CD4-positive, alpha-beta T cell treated with Interleukin-6 at 100 ng/mL for 8 hours (primary cell): ENCODE measurements around the gene RUVBL2.

Source experiments
- DNase-seq: peaks from one replicate; pipeline ENCODE4 v3.0.0-alpha.2; 2020; ENCODE audit warnings: mixed read lengths, low spot score

Gene RUVBL2

DNA sequence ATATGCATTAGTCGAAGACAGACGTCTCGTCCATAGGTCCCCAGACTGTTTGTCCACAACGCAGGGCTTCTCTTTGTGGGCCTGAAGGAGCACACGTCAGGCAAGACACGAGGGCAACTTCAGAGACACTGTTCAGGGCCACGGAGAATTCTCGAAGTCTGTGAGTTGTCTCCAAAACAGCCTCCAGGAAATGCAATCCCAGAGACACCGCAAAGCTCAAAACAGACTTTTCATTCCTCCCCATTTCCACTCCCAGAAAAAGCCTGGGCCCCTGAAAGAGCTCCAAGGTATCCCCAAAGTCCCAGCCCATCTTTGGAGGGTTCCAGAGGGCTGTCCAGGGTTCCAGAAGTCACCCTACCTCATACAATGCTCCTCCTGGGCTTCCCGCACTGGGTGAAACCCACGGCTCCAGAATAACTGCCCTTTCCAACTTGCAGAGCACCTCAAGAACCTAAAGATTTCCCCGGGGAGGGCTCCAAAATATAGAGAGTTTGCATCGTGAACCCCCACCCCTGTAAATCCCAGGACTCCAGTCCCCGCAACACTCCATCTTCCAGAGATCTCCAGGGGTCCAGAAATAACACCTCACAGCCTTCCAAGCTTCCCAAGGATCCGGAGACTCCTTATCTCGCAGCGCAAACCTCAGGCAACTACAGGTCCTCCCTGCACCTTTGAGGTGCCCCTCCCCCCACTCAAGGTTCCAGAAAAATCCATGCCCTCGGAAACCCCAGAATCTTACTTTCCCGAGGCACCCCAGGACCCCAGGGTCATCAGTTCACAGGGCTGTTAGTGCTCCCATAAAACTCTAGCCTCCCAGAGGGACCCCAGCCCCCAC is 29.3 kb upstream of the RUVBL2 start:
- no peak for DNase-seq

DNA sequence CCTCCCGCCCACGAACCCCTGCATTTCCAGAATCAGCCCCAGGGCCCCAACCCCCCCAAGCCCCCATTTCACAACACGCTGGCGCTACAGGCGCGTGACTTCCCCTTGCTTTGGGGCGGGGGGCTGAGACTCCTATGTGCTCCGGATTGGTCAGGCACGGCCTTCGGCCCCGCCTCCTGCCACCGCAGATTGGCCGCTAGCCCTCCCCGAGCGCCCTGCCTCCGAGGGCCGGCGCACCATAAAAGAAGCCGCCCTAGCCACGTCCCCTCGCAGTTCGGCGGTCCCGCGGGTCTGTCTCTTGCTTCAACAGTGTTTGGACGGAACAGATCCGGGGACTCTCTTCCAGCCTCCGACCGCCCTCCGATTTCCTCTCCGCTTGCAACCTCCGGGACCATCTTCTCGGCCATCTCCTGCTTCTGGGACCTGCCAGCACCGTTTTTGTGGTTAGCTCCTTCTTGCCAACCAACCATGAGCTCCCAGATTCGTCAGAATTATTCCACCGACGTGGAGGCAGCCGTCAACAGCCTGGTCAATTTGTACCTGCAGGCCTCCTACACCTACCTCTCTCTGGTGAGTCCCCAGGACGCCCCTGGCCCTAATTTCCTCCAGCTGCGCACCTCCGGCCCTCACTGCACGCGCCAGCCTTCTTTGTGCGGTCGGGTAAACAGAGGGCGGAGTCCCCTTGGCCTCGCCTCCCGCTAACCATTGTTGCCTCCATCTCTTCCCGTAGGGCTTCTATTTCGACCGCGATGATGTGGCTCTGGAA is 28.5 kb upstream of the RUVBL2 start, which contains the start of gene FTL:
FTL (plus strand) TSS at position 270 of the 766 bp plus-strand sequence; CDS start at position 469, 199 bp downstream.
- DNase-seq = peak; percentile 94

DNA sequence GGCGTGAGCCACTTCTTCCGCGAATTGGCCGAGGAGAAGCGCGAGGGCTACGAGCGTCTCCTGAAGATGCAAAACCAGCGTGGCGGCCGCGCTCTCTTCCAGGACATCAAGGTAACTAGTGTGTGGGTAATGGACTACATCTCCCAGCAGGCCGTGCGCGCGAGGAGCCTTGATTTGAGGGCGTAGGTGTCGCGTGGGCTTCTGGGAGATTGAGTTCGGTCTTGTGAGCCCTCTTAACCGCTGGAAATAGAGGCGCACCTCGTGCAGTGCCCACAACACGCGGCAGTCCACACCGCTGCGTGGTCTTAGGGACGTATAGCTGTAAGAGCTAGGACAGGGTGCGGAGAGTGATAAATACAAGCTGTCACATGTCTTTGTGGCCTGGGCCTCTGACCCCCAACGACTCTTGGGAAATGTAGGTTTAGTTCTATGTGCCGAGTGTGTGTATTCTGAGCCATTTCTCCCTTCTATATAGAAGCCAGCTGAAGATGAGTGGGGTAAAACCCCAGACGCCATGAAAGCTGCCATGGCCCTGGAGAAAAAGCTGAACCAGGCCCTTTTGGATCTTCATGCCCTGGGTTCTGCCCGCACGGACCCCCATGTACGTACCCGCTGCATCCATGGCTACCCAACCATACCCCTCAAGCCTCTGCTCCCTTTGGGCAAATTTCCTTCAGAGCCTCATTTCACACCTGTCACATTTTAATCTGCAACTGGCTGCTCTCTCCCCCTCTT is 27.7 kb upstream of the RUVBL2 start:
- DNase-seq = peak; percentile 86

DNA sequence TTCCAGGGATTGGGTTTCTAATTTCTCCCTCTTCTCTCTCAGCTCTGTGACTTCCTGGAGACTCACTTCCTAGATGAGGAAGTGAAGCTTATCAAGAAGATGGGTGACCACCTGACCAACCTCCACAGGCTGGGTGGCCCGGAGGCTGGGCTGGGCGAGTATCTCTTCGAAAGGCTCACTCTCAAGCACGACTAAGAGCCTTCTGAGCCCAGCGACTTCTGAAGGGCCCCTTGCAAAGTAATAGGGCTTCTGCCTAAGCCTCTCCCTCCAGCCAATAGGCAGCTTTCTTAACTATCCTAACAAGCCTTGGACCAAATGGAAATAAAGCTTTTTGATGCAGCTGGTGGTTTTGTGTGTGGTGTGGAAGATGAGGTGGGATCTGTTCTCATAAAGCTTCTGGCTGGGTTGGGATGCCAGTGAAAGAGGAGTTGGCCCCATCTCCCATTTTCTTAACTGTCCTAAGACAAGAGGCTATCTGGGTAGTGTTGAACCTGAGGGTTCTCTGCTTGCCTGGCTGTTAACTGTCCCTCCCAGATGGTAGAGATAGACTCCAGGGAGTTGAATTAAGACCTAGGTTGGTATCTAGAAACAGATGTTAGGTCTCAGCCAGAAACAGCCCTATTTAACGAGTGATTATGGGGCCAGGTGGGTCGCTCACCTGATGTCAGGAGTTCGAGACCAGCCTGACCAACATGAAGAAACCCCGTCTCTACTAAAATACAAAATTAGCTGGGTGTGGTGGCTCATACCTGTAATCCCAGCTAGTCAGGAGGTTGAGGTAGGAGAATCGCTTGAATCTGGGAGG is 26.9 kb upstream of the RUVBL2 start:
- no peak for DNase-seq

DNA sequence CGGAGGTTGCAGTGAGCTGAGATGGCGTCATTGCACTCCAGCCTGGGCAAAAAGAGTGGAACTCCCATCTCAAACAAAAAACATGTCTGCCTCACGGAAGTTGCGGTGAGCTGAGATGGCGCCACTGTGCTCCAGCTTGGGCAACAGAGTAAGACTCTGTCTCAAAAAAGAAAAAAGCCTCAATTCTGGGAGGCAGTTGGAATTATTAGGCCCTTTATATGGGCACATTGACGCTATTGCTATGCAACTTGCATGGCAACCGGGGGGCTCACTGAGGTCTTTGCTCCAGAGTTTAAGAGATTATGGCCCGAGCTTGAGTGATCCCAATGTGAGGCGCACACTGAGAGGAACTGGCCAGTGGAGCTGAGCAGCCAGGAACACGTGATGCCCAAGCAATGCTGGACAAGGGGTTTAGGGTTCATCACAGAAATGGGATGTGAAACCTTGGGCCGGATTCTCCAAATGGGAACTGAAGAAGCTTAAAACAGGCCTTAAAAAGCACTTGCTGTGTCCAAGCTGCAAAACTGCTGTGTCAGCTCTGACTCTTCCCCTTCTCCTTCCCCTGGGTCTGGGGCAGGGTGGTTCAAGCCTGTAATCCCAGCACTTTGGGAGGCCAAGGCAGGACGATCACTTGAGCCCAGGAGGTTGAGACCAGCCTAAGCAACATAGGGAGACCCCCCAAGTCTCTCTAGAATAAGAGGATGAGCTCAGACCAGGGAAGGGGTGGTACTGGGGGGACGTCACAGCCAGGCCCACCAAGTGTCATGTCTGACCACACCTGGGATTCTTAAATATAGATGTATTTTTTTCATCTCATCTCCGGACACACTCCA is 26.1 kb upstream of the RUVBL2 start:
- no peak for DNase-seq

DNA sequence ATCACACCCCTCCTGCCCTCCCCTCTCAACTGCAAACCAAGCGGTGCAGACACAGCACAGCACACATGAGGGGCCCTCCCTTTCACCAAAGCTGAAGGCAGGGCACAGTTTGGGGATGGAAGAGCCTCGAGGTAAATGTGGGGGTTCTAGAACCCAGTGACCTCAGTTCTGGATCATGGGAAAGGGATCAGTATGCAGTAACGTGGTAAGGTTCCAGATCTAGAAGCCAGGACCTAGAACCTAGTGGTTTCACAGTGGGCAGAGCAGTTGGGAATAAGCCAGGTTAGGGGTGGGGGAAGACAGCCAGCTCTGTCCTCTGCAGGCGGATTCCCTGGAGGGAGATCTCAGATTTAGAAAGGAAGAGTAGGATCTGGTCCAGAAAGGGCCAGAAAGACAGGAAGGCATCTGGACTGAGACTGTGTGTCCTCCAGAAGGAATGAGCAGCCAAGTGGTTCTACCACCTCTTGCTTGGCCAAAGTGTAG is 25.5 kb upstream of the RUVBL2 start:
- DNase-seq = no peak

DNA sequence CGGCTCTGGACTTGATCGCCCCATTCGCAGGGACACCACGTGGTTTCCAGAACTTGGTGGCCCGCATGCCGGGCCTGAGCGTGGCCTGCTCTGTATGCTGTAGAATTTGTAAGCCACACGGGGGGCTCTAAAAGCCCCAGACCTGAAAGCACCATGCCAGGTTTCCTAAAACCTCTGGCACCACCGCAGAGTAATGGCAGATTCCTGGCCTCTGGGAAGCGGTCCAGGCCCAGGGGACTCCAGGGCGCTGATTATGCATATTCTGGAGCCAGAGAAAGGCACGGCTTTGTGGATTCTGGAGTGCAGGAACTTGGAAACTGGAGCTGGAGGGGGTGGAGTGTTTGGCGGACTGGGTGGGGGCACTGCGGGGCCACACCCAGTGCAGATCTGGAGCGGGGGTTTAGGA is 24.9 kb upstream of the RUVBL2 start:
- no peak for DNase-seq

DNA sequence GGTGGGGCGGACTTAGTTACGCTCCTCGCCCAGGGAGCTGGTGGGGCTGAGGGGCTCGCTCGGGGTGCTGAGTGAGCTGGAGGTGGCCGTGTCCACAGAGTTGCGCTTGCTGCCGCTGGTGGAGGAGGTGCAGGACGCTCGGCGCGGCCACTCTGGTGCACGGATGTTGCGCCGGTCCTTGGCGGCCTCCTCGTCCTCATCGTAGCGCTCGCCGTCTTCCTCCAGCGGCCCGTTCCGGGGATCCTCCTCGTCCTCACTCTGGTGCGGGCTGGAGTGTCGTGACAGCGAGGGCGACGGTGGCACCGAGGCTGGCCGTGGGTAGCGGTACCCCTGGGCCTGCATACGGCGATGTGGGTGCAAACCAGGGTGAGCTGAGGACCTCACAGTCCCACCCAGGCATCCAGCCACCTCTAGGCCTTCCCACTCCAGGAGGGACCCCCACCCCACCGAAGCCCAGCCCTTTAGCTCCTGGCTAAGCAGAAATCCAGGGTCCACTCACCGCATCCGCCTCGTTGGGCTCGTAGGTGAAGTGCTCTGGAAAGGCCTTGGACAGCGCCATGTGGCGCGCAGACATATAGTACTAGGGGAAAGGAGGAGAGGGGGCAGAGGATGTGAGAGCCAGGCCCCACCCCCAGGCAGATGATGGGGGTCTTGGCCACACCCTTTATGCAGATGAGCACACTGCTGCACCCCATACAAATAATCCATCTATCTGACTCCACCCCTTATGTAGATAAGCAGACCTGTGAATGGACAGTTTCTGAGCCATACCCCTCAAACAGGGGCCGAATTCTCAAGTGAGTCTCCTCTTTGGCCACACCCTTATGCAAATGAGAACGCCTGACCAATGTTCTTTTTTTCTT is 24.2 kb upstream of the RUVBL2 start:
- DNase-seq = no peak

DNA sequence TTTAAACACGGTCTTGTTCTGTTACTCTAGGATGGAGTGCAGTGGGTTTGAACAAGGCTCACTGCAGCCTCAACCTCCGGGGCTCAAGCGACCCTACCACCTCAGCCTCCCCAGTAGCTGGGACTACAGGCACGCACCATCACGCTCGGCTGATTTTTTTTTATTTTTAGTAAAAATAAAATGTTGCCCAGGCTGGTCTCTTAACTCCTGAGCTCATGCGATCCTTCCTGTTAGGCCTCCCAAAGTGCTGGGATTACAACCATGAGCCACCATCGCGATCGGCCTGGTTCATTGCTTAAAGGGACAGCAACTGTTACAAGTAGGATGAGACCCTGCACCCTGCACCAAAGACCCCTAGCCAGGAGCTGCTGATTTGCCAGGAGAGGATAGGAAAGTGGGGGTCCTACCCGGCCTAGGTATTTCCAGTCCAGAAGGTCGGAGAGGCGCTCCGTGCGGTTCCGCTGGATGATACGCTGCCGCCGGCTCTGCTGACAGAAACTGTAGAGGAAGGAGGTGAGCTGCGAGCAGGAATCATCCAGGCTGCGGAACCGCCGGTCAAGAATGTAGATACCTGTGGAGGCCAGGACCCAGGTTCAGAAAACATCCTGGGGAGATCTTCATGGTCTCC is 23.4 kb upstream of the RUVBL2 start:
- no peak for DNase-seq

DNA sequence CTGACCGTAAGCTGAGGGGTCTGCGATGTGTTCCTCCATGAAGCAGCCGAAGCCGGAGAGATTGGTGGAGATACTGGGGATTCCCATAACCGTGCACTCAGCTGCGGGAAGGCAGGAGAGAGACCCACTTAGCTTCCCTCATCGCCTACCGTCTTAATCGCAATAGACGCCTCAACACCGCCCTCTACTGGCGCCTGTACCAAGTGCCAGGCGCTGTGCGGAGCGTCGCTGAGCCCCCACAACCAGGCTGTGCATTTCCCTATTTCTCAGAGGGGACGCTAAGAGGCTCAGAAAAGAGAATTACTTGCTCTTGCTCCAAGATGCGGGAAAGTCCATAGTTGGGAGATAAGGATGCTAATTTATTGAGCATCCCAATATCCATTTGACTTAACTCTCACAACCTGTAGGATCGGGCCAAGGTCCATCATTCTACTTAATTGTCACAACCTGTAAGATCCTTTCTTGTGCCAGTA is 22.7 kb upstream of the RUVBL2 start:
- DNase-seq = peak; percentile 73

DNA sequence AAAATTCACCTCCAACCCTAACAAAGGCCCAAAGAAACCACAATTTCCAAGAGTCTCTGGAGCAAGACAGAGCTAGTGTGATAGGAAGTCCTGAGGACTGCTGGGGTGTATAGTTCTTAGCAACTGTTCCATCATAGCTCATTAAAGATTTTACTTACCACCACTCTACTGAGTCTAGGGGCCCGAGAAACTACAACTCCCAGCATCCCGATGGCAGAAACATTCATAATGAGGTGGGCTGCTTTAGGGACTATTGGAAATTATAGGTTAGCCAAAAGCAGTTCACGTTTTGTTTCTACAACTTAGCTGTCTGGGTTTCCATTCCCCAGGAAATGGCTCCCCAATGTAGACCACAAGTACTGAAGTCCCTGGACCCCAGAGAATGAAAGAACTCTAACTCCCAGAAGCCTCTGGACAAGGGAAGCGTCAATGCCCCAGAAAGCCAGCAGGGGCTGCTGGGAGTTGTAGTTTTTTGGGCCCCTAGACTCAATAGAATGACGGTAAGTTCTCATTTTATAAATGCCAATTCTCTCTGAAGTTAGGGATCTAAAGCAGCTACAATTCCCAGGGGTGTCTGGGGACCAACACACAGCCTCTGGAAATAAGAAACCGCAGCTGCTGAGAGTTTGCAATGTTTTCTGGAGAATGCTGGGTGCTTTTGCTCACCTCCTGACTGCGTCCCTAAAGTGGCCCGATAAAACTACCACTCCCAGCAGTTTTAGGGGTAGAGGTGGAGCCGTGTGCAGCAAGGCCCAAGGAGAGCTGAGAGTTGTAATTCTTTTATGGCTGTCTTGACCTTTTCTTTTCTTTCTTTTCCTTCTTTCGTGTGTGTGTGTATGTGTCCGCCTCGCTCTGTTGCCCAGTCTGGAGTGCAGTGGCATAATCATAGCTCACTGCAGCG is 17.5 kb upstream of the RUVBL2 start:
- no peak for DNase-seq

DNA sequence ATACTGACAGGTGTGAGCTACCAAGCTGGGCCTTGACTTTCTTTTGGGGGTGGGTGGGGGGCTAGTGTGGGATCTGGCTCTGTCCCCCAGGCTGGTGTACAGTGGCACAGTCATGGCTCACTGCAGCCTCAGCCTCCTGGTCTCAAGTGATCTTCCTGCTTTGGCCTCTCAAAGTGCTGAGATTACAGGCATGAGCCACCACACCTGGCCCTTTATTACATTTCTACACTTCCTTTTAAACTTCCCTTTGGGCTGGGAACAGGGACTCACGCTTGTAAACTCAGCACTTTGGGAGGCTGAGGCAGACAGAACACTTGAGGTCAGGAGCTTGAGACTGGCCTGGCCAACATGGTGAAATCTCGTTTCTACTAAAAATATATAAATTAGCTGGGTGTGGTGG is 16.6 kb upstream of the RUVBL2 start:
- DNase-seq = no peak

DNA sequence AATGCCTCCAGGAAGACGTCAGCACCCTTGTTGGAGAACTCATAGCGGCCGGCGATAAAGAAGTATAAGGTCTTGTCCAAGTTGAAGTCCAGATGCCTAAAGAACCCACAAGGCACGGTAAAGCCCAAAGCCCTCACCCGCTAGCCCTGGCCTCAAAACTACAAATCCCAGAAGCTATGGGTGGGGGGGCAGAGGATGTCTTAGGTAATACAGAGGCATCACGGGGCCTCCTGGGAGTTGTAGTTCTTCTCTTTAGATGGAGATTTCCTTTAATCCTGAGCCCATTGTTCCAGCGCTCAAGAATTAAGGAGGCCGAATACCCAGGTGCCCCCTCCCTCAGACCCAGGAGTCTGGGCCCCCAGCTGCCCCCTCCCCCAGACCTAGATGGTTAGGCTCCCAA is 11.4 kb upstream of the RUVBL2 start:
- no peak for DNase-seq

DNA sequence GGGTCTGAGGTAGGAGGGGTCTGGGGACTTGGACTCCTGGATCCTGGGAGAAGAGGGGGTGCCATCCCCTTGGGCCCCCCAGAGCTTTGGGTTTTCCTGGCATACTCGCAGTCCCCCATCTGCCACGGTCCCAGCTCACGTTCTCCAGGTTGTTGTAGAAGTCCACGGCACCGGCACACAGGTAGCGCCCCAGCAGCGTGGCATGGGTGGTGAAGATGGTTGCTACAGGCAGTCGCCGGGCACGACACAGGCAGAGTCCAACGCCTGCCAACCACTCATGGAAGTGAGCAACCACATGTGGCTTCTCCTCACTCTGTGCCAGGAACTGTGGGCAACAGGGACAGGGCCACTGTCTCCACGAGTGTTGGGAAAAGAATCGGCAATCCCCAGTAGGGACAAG is 8.0 kb upstream of the RUVBL2 start:
- DNase-seq = no peak

DNA sequence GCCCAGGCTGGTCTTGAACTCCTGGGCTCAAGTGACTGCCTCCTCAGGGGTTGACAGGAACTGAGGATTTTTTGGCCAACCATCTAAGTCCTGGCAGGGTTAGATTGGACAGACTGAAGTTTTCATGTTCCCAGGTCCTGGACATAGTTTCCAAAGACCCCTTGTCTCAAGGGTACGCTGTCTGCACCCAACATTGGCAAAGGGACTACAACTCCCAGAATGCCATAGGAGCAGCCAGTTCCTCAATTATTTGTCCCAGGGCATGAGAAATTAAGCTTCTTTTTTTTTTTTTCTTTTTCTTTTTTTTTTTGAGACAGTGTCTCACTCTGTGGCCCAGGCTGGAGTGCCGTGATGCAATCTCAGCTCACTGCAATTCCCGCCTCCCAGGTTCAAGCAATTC is 7.5 kb upstream of the RUVBL2 start:
- DNase-seq = no peak

DNA sequence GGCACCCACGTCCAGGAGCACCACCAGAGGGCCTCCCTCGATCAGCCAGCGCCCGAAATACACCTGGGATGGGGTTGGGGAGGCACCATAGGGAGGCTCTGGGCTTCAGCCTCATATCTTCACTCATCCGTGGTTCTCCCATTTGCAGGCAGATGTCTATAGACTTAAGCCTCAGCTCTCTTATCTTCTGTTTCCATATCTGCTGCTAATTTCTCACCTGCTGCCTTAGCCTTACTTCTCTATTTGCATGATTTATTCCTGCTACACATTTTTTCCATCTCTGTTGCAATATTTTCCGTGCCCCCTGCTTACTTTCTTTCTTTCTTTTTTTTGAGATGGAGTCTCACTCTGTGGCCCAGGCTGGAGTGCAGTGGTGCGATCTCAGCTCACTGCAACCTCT is 6.4 kb upstream of the RUVBL2 start:
- DNase-seq = no peak

DNA sequence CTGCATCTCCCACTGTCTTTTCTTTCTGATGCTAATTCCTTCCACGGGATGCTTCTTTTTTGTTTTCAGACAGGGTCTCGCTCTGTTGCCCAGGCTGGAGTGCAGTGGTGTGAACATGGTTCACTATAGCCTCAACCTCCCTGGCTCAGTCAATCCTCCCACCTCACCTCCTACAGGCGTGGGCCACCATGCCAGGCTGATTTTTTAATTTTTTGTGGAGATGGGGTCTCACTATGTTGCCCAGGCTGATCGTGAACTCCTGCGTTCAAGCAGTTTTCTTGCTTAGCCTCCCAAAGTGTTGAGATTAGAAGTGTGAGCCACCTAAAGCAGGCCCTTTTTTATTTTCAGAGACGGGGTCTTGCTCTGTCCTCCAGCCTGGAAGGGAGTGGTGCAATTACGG is 5.4 kb upstream of the RUVBL2 start:
- no peak for DNase-seq

DNA sequence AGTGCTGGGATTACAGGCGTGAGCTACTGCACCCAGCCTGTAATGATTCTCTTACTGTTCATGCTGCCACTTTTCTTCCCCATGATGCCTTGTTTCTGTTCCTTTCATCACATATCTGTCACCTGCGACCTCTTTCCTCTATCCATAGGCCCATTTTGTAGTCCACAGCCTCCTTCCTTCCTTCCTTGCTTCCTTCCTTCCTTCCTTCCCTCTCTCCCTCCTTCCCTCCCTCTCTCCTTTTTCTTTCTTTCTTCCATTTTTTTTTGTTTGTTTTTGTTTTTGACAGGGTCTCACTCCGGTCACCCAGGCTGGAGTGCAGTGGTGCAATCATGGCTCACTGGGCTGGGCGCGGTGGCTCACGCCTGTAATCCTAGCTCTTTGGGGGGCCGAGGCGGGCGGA is 4.8 kb upstream of the RUVBL2 start:
- no peak for DNase-seq
